Stimulated activated CD4-positive, alpha-beta T cell treated with anti-CD3 and anti-CD28 coated beads, Interleukin-4, amount 100 ng/mL, for 24 hours (primary cell): ENCODE data around the gene DPH1.
"Not testable (repeated sequence)": the region's sequence is repeated elsewhere in the genome, so short reads cannot be mapped to it uniquely, and the experiment has no call there.

Source experiments
- DNase-seq: peaks from one replicate; pipeline ENCODE4 v3.0.0-alpha.2; 2020

Gene DPH1

GRCh38 chr17:2008332-2009126 lies 21.4 kb upstream of the DPH1 start:
- DNase-seq: no peak

GRCh38 chr17:2009737-2010136 lies 20.2 kb upstream of the DPH1 start:
- no peak for DNase-seq

GRCh38 chr17:2011411-2012371 lies 18.3 kb upstream of the DPH1 start:
- DNase-seq: no peak

GRCh38 chr17:2012499-2012898 lies 17.5 kb upstream of the DPH1 start:
- no peak for DNase-seq

GRCh38 chr17:2013220-2013993 lies 16.5 kb upstream of the DPH1 start:
- not testable (repeated sequence) for DNase-seq

GRCh38 chr17:2013994-2014317 lies 16.0 kb upstream of the DPH1 start:
- no peak for DNase-seq

- DNase-seq: no peak
Observed at GRCh38 chr17:2015314-2015713, 14.6 kb upstream of the DPH1 start.

GRCh38 chr17:2016494-2016893 lies 13.5 kb upstream of the DPH1 start:
- DNase-seq: no peak

- DNase-seq: no peak
Observed at GRCh38 chr17:2017274-2017941, 12.5 kb upstream of the DPH1 start.

GRCh38 chr17:2018716-2019510 lies 11.0 kb upstream of the DPH1 start:
- no peak for DNase-seq

- DNase-seq: no peak
Observed at GRCh38 chr17:2019723-2020122, 10.2 kb upstream of the DPH1 start.

- no peak for DNase-seq
Observed at GRCh38 chr17:2020721-2021120, 9.2 kb upstream of the DPH1 start.

GRCh38 chr17:2022647-2023240 lies 7.2 kb upstream of the DPH1 start:
- DNase-seq: no peak

- DNase-seq: no peak
Observed at GRCh38 chr17:2023256-2023655, 6.7 kb upstream of the DPH1 start.

- DNase-seq: peak; percentile 24
Observed at GRCh38 chr17:2023692-2024571, 6.0 kb upstream of the DPH1 start.

- no peak for DNase-seq
Observed at GRCh38 chr17:2024572-2025219, 5.3 kb upstream of the DPH1 start.

- peak; percentile 67 for DNase-seq
Observed at GRCh38 chr17:2025220-2025621, 4.7 kb upstream of the DPH1 start, which contains the start of gene RTN4RL1. RTN4RL1 (minus strand) TSS chr17:2025334; CDS start chr17:2024865, 469 bp downstream.

- DNase-seq: peak; percentile 28
Observed at GRCh38 chr17:2025622-2026309, 4.2 kb upstream of the DPH1 start.
